Femur (tissue), 1 donor: Measurements from ENCODE around the gene EEPD1.

Experiments used
- DNase-seq: peaks from one replicate; pipeline ENCODE4 v3.0.0-alpha.2; 2017

Gene EEPD1

DNA sequence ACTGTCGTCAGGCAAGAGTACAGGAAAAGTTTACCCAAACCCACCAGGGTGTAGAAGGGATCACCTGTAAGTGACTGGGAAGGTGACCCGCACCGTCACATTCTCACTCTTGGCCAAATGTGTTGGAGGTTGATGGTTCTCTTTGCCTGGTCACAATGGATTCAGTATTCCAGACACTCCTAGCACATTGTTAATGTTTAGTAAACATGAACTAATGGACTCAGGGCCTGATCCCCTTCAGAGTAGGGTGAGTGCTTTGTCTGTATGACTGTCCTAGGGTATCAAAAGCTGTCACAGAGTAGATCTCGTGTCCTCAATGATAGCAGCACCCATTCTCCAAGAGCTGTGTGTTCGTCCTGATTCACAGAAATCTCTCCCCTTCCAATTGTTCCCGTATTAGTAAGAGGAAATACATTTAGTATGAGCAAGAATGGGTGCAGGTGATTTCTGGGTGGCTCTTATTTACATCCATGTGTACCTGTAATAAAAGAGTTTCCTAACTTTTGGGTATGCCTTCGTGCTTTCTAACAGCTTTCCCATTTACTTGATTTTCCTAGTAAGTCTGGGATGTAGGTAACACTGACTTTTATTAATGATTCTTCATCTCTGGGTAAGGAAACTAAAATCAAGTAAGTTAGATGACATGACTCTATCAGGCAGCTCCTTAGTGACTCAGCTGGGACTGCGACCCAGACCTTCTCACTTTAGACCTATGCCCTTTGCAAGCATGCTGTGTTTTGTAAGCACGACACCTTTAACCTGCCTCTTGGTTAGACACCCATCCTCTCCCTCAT lies 4.7 kb downstream of the EEPD1 start:
- no peak for DNase-seq

GRCh38 chr7:36158321-36158605 lies 5.2 kb downstream of the EEPD1 start:
- DNase-seq: no peak

DNA sequence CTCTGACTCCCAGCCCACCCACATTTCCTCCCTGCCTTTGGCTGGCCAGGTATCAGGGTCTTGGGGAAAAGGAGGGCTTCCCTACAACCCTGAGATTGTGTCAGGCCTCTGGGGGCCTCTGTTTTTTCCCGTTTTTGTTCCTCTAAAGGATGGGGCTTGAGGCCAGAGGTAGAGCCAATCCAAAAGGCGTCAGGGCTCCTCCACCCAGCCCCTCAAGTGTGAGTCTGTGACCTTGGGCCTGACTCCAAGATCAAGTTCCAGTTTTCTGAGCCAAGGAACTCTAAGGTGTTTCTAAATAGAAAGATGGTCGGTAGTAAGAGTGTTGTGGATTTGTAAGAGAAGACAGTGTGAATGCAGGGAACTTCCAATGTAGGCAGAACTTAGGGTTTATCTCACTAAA lies 6.6 kb downstream of the EEPD1 start:
- DNase-seq: no peak

- no peak for DNase-seq
These were observed 7.3 kb downstream of the EEPD1 start for GRCh38 chr7:36160313-36160712.

DNA sequence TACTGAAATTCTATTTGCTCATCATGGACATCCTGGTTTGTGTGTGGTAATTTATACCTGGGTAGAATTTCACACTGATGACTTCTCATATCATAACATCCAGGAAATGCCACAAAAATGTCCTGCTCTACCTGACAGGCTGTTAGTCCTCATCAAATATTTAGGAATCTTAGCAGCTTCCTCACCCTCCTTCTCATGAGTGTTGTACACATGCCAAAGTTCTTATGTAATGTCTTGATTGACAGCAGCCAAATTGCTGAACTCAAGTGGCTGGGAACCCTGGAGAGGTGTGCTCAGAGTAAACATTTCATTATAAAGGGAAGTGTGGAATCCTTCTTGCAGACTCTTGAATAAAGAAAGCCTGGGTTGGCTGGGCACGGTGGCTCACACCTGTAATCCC lies 8.9 kb downstream of the EEPD1 start:
- DNase-seq: no peak

DNA sequence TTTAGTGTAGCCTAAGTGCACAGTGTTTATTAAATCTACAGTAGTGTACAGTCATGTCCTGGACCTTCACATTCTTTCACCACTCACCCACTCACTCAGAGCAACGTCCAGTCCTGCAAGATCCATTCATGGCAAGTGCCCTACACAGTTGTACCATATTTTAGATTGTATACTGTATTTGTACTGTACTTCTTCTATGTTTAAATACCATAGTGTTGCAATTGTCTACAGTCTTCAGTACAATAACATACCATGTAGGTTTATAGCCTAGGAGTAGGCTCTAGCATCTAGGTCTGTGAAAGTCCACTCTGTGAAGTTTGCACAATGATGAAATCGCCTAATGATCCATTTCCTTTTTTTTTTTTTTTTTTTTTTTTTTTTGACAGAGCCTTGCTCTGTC lies 12.0 kb downstream of the EEPD1 start:
- DNase-seq: no peak

DNA sequence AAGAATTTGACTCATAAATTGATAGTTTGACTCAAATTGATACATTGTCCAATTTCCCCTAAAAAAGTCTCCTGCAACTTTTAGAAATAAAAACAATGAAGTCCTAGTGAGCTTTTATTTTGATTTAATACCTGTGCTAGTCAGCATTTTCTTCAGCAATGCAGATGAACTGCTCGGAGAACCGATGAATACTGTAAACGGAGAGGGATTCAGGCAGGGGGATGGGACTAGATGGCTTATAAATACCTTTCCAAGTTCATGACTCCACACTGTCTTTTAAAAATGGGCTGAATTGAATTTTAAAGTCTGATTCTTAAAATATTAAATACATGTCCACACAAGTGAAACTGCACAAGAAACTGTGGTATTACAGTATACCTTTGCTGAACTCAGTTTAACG lies 12.7 kb downstream of the EEPD1 start:
- no peak for DNase-seq

DNA sequence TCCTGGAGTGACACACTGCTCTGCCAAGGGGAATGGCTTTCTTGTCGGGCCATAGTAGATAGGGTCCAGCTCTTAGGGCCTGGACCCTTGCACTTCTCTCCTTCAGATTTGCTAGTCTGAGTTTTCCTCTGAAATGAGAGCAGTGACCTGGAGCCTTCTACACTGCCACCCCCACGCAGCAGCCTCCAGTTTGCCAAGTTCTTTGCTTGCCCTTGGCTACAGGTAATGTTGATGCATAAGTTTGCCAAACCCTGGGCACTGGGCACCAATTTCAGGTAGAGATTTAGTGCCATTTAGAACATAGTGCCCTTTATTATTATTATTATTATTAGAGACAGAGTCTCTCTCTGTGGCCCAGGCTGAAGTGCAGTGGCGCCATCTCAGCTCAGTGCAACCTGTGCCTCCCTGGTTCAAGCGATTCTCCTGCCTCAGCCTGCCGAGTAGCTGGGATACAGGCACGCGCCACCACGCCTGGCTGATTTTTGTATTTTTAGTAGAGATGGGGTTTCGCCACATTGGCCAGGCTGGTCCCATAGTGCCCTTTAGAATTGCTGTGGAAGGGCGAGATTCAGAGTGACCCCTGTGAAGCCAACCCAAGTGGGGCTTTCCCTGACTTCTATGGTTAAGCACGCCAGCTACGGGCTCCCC lies 14.5 kb downstream of the EEPD1 start:
- no peak for DNase-seq

- DNase-seq: no peak
These were observed 18.4 kb downstream of the EEPD1 start for GRCh38 chr7:36171503-36171902.

- DNase-seq: peak; percentile 55
These were observed 22.8 kb downstream of the EEPD1 start for GRCh38 chr7:36175886-36176285.

- DNase-seq: no peak
These were observed 23.6 kb downstream of the EEPD1 start for GRCh38 chr7:36176697-36177096.

GRCh38 chr7:36180121-36180520 lies 27.1 kb downstream of the EEPD1 start:
- no peak for DNase-seq

DNA sequence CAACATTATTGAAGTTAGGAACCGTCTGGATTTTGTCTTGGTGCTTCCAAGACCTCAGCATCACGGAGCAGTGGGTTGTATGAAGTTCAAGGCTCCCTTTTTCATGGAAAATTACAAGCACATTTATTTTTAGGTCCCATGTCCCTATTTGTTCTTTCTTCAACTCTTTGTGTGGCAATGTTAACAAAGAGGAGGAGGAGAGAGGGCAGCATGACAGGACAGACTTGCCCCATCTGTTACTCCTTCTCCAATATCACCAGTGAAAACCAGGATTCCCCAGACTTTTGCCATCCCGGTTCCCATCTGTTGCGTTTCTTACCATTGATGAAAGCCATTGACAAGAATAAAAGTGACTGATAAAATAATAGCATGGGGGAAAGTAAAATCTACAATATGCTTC lies 28.6 kb downstream of the EEPD1 start:
- DNase-seq: no peak

DNA sequence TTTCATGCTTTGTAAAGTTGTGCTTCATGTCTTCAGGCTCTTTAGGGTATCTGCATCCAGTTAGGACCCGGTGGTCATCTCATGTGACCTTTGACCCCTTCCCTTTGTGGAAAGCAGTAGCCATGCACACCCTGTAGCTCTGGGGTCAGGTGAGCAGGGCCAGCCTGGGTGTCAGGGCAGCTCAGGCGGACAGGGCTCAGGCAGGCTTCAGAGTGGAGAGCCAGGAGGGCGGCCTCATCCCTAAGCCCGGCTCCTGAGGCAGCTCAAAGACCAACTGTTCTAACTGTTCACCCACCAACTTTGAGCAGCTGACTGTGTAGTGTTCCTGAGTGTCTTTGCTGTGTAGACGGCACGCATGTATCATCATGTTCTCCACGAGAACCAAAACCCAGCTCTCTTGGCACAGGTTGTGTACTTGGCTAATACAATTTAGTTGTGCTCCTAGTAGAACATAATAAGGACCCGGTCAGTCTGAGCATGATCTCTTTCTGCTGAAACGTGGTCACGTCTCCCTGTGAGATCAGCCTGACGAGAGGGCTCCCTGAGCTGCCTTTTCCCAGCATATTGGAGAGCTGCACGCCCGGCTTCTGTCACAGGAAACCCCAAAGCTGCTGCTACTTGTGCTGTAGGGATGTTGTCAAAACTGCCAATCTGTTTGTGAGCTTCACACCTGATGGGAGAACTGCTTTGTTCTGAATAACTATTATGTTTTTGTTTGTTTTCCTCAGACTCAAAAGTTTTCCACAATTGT lies 30.0 kb downstream of the EEPD1 start:
- DNase-seq: no peak

- DNase-seq: no peak
These were observed 32.0 kb downstream of the EEPD1 start for GRCh38 chr7:36185092-36185491.

GRCh38 chr7:36185756-36186155 lies 32.7 kb downstream of the EEPD1 start:
- peak; percentile 31 for DNase-seq

- no peak for DNase-seq
These were observed 33.5 kb downstream of the EEPD1 start for GRCh38 chr7:36186359-36187121.

GRCh38 chr7:36188266-36188665 lies 35.2 kb downstream of the EEPD1 start:
- DNase-seq: no peak

DNA sequence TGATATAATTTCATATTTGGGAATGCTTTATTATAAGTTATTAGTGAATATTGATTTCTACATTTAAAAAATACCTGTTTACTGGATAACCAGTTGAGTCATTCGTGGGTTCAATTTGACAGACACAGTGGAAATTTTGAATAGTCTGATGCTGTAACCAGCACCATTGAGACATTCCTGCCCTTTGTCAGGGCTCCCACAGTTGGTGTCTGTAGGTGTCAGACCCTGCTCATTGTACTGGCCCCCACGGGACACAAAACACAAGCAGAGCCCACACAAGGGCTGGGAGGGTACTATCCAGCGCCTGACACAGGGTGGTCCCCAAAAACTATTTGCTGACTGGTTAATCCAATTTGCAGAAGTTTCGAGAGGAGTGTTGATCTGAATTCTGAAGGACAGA lies 35.9 kb downstream of the EEPD1 start:
- DNase-seq: no peak

- DNase-seq: no peak
These were observed 37.6 kb downstream of the EEPD1 start for GRCh38 chr7:36190447-36191291.

DNA sequence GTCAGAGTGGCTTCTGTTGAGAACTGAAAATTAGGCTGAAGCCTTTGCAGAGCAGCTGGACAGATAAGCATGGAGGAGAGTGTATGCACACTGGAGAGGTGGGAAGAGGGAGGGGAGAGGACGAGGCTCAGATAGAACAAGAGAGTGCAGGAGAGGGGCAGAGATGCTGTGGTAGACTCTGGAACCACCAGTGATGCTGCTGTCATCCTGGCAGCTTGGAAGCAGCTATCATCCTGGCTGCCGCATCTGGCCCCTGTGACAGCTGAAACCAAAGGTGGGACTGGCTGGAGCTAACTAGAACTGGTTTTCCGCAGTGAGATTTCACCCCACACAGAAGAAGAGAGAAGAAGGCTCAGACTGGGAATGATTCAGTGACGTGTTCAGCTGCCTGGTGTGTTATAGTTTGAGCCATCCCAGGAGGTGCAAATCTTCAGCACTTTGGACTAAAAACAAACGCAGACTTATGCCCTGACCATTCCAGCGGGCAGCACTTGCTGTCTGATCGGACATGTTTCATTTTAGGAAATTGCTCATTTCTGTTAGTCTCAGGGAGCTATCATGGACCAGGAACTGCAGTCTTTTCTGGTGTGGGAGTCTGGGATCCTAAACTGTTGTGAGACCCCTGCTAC lies 38.4 kb downstream of the EEPD1 start:
- DNase-seq: no peak
